HG03432 (cell line): Measurements from ENCODE around the gene UBASH3A.
A peak's percentile ranks its signal among the peaks of the same experiment; 100 is the strongest.

Source experiments
- ATAC-seq: cut with Tn5 transposase; IDR thresholded peaks from one replicate; pipeline ENCODE4 v1.9.1; 2021; ENCODE audit warnings: mild to moderate bottlenecking, moderate library complexity; ENCODE audit not compliant: unreplicated experiment

The UBASH3A gene

DNA sequence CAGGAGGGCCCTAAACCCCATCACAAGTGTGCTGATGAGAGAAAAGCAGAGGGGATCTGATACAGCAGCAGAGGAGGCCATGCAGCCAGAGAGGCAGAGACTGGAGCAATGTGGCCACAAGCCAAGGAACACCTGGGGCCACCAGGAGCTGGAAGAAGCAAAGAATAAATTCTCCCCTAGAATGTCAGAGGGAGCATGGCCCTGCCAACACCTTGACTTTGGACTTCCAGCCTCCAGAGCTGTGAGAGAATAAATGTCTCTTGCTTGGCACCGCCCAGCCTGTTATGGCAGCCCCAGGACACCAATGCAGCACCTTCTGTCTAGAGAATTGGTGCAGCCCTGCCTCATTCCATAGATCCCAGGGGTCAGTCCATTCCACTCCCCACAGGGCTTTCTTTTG is 25.3 kb downstream of the UBASH3A start:
- no peak for ATAC-seq

- no peak for ATAC-seq
These were observed 26.2 kb downstream of the UBASH3A start for GRCh38 chr21:42429856-42430255.

DNA sequence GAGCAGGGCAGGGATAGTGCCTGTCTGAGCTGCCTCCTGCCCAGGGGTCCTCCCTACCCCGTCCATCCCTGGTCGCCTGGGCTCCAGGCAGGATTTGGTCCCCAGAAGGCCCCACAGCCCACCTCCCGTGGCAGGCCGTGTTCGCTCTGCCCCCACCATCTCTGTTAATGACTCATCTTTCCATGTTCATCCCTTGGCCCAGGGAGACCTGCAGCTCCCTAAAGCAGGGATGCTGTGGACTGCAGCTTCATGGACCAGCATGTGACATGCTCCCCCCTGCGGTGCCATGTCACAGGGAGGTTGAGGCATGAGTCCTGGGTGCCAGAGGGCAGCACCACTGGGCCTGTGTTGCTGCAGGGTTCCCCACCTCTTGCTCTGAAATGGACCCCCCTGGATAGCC is 26.8 kb downstream of the UBASH3A start:
- no peak for ATAC-seq

DNA sequence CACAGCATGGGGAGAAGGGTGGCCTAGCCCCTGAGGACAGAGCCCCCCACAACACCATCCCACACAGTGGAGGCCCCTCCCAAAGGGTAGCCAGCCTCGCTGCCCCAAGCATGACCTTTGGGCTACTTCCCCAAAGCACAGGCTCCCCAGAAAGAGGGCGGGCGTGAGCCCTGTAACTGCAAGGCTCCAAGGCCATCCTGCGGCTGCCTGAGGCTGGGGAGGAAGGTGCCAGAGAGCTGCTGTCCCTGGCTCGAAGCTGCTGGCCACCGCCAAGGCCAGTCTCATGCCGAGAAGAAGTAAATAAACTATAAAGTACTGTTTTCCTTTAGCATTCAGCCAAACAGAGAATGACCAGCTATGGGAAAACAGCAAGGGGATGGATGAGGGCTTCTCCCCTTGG is 27.5 kb downstream of the UBASH3A start:
- no peak for ATAC-seq

DNA sequence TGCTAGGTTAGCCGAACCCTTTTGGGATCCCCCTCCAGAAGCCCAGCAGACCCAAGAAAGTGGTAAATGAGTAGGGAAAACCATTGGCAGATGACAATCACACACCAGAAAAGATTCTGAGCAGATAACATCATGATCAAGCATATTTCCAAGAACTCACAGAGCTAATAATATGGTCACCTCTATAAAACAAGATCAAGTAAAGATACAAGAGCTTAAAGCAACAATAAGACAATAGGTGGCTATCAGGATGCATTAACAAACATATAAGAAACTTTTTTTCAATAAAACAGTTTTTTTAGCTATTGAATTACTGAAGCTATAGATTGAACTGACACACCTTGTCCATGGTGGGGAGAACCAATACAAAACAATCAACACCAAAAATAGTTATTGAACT is 29.0 kb downstream of the UBASH3A start:
- ATAC-seq, result no peak

DNA sequence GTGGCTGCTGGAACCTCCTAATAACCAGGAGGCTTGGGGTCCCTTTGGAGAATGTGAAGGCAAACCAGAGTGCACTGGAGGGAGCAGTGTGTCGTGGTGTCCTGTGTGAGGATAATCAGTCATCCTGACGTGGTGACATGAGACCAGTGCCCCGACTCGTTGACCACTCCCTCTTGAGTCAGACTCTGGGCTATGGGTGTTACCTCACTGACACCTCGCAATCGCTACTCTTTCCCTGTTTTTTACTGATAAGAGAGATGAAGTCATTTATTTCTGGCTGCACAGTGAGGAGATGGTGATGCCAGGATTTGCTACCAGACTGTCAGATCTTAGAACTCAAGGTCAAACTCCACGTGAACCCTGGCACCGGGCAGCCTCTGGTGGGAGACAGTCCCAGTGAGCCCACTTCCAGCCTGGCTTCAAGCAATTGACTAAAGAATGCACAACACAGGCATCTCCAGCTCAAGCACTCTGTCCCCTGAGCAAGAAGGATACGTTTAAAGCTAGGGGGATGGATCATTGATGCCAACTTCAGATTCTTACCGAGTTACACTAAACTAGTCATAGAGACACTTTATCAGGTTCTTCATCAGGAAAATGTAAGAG is 30.3 kb downstream of the UBASH3A start:
- ATAC-seq, result no peak

- ATAC-seq, result no peak
These were observed 31.2 kb downstream of the UBASH3A start for GRCh38 chr21:42434884-42435283.

DNA sequence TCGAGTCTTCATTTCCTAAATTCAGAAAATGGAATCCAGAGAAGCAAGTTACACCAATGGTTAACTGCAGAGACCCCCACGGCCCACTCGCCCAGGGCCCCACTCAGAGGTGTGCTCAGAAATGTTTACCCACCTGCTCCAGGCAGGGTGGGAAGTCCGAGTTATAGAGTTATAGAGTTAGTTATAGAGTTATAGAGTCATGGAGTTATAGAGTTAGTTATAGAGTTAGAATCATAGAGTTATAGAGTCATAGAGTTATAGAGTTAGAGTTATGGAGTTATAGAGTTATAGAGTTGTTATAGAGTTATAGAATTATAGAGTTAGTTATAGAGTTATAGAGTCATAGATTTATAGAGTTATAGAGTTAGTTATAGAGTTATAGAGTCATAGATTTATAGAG is 31.7 kb downstream of the UBASH3A start:
- ATAC-seq, result no peak

GRCh38 chr21:42435833-42436232 is 32.1 kb downstream of the UBASH3A start:
- no peak for ATAC-seq

GRCh38 chr21:42436914-42437313 is 33.2 kb downstream of the UBASH3A start:
- ATAC-seq, result no peak

DNA sequence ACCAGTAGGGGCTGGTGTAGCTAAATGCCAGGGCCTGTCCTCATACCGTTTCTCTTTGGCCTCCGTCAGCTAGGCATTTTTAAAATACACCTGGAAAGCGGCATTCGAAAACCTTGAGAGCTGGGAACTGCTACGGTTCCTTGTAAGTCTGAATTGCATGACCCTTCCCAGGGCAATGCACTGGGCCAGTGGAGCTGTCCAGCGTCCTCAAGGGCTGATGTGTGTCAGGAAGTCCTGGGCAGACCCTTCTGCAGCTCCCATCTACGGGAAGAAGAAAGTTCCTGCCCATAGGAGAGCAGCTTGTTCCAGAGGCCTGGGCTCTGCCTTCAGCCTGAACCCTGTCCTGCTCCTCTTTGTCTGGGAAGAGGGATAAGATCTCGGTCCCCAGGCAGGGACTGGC is 34.1 kb downstream of the UBASH3A start:
- ATAC-seq, result no peak

- ATAC-seq, result no peak
These were observed 34.9 kb downstream of the UBASH3A start for GRCh38 chr21:42438316-42439205.

- no peak for ATAC-seq
These were observed 35.8 kb downstream of the UBASH3A start for GRCh38 chr21:42439284-42440186.

GRCh38 chr21:42440187-42440792 is 36.6 kb downstream of the UBASH3A start:
- peak; percentile 80 for ATAC-seq

- no peak for ATAC-seq
These were observed 38.3 kb downstream of the UBASH3A start for GRCh38 chr21:42441963-42442362.

DNA sequence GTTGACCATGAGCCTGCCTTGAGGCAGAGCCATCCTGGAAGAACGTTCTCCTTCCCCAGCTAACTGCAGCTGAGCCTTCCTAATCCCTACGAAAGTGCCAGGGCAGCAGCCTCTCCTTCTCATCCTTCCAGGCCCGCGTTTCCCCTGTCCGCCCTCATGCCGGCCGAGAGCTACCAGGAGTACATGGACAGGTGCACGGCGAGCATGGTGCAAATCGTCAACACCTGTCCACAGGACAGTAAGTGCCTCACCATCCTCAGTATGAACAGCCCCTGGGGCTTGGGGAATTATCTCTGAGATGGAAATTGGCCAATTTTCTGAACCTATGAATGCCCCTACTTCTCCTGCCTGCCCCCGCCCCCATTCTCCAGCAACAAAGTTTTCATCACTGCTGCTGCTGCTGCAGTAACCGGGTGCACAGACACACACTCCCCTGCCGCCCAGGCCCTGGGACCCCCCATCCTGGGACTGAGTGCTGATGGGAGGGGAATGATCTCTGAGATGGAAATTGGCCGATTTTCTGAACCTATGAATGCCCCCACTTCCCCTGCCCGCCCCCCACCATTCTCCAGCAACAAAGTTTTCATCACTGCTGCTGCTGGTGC is 39.6 kb downstream of the UBASH3A start:
- no peak for ATAC-seq

GRCh38 chr21:42443876-42444744 is 40.4 kb downstream of the UBASH3A start:
- no peak for ATAC-seq

- ATAC-seq, result no peak
These were observed 41.0 kb downstream of the UBASH3A start for GRCh38 chr21:42444745-42445059.

GRCh38 chr21:42445311-42445710 is 41.6 kb downstream of the UBASH3A start:
- no peak for ATAC-seq

GRCh38 chr21:42446531-42446930 is 42.8 kb downstream of the UBASH3A start:
- no peak for ATAC-seq
